ENCODE measurements around the gene CD22.

The CD22 gene

GRCh38 chr19:35388277-35389054 lies 59.5 kb downstream of the CD22 start:
- DNase-seq (ENCODE audit: low spot score), result no peak

- DNase-seq (ENCODE audit: low spot score), result no peak
These were observed 60.3 kb downstream of the CD22 start for GRCh38 chr19:35389192-35389861.

DNA sequence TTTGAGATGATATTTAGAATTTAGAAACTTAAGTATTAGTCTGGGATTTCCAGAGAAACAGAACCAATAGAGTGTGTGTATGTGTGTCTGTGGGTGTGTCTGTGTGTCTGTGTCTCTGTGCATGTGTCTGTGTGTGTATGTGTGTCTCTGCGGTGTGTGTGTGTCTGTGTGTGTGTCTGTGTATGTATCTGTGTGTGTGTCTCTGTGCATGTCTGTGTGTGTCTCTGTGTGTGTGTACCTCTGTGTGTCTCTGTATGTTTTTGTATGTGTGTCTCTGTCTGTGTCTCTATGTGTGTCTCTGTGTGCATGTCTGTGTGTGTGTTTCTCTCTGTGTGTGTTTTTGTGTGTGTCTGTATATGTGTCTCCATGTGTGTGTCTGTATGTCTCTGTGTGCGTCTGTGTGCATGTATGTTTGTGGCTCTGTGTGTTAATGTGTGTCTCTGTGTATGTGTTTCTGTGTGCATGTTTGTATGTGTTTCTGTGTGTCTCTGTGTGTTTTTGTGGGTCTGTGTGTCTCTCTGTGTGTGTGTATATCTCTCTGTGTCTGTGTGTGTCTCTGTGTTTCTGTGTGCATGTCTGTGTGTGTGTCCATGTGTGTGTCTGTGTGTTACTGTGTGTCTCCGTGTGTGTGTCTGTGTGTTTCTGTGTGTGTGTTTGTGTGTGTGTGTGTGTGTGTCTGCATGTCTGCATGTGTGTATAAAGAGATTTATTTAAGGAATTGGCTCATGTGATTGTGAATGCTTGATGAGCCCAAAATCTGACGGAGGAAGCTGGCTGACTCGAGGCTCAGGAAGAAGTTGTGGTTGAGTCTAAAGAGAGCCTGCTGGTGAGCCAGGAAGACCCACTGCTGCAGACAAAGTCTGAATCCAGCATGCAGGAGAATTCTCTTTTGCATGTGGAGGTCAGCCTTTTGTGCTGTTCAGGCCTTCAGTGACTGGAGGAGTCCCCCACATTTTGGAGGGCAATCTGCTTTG lies 64.0 kb downstream of the CD22 start:
- DNase-seq (ENCODE audit: low spot score), result no peak

GRCh38 chr19:35395382-35396199 lies 66.6 kb downstream of the CD22 start:
- DNase-seq (ENCODE audit: low spot score), result no peak

DNA sequence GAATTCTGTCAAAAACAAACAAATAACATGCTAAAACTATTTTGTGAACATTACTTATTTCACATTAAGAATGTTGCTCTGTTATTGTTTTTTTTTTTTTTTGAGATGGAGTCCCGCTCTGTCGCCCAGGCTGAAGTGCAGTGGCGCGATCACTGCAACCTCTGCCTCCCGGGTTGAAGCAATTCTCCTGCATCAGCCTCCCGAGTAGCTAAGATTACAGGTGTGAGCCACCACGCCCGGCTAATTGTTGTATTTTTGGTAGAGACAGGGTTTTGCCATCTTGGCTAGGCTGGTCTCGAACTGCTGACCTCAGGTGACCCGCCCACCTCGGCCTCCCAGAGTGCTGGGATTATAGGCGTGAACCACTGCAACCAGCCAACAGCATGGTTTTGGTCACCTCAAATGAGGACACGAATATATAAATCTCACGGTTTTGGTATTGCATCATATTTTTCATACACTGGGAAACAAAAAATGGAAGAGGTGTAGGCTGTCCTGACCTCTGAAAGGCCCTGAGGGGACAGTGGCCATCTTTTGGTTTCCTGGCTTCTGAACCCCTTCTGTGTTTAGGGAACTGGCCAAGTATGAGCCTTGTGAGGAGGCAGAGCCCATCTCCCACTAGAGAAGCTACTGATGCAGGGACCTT lies 67.4 kb downstream of the CD22 start:
- DNase-seq (ENCODE audit: low spot score), result no peak
